Lower leg skin (tissue), 4 donors: Measurements from ENCODE around the gene NTRK3. TPM values are rescaled to one million over a fixed set of nuclear protein-coding genes. Genes with fewer than 3 reads are reported as not detected.

ENCODE experiments used
- DNase-seq, 2 donors: peaks; one replicate each; pipeline ENCODE4 v3.0.0-alpha.2; 2019; ENCODE audit warnings: low spot score in 2 of 2
- H3K4me3 ChIP-seq: fragments of 200-600 bp; sonication (generic); 2 replicates; pipeline ENCODE4 v1.5.1; 2017; ENCODE audit warnings: mild to moderate bottlenecking, low read depth; ENCODE audit not compliant: poor library complexity, severe bottlenecking
- CTCF ChIP-seq, 3 donors: fragments of 450-650 bp; IDR thresholded peaks; one replicate each; pipeline ENCODE4 v1.5.1; 2016; ENCODE audit warnings: antibody characterized with exemption in 3 of 3, mild to moderate bottlenecking in 3 of 3, moderate library complexity in 2 of 3
- POLR2A ChIP-seq, 2 donors: fragments of 450-650 bp; IDR thresholded peaks; one replicate each; pipeline ENCODE4 v1.6.1; 2016 to 2017; ENCODE audit warnings: antibody characterized with exemption in 2 of 2, mild to moderate bottlenecking in 1 of 2, moderate library complexity in 1 of 2
- WGBS, 2 donors: methylation state at CpG; one replicate each; pipeline ENCODE4 v1.1.5; 2018; 5-methylcytosine and 5-hydroxymethylcytosine counted together
- intact Hi-C: fragments of 100-400 bp; cut with DNase I; formaldehyde crosslinking; loops from one replicate; pipeline ENCODE4 v1.15.0; 2023; ENCODE audit warnings: low total_unique reads
- total RNA-seq, 4 donors: library from RNA; depleted of rRNA; stranded (reverse); fragments of >200 nt; gene quantifications; one replicate each; pipeline ENCODE4 v1.1.0, GENCODE V29; 2016

Gene NTRK3
- total RNA-seq, 4 donors from 2014 or later: 0.97 to 5.4 (median 4.4) TPM

GRCh38 chr15:87939848-87940457, 316.6 kb downstream of the NTRK3 start:
- no peak for TF ChIP-seq CTCF (IDR thresholded peaks at IDR 0.05)
- no peak for TF ChIP-seq POLR2A (IDR thresholded peaks at IDR 0.05)
- 11 to 18% methylated on average over 2 of the region's 2 CpGs for WGBS, 2 donors
- intact Hi-C loops: no loop called here

GRCh38 chr15:87938031-87938430, 318.5 kb downstream of the NTRK3 start:
- 94 to 100% methylated on average over 1 of the region's 1 CpG for WGBS, 2 donors
- no peak for DNase-seq
- no peak overlapping the region for H3K4me3 ChIP-seq
- TF ChIP-seq CTCF (IDR thresholded peaks at IDR 0.05): no peak
- TF ChIP-seq POLR2A (IDR thresholded peaks at IDR 0.05): no peak
- intact Hi-C loops: no loop called here

More at GRCh38 chr15:87939848-87940457, 316.6 kb downstream of the NTRK3 start:
- DNase-seq: no peak
- no peak overlapping the region for H3K4me3 ChIP-seq

GRCh38 chr15:87935583-87935982, 321.0 kb downstream of the NTRK3 start:
- DNase-seq: no peak

GRCh38 chr15:87931584-87931983, 325.0 kb downstream of the NTRK3 start:
- no peak for DNase-seq
- intact Hi-C loops: no loop called here
- H3K4me3 ChIP-seq: no peak overlapping the region
- WGBS, 2 donors: 89 to 98% methylated on average over 2 of the region's 2 CpGs
- TF ChIP-seq POLR2A (IDR thresholded peaks at IDR 0.05) (no peak), CTCF (IDR thresholded peaks at IDR 0.05) (no peak)

More at GRCh38 chr15:87935583-87935982, 321.0 kb downstream of the NTRK3 start:
- TF ChIP-seq POLR2A (IDR thresholded peaks at IDR 0.05): no peak
- no peak for TF ChIP-seq CTCF (IDR thresholded peaks at IDR 0.05)
- WGBS, 2 donors: 30 to 50% methylated on average over 2 of the region's 2 CpGs
- intact Hi-C loops: no loop called here
- H3K4me3 ChIP-seq: no peak overlapping the region

DNA sequence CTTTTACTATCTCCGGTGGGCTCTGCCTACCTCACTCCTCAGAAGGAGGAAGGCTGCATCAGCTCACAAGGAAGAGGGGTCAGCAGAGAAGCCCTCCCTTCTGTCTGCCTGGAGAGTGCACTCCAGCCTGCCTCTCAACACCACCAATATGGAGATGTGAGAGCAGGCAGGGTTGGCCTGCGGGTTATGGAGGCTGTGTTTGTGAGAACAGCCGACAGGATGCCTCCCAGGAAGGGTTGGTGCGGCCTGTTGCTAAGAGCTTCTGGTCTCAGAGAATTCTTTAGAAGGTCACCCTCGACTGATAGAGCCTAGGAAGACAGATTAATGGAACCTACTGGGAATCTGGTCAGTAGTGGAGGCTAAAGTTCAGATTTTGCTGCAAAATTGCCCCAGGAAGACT, 326.1 kb downstream of the NTRK3 start:
- intact Hi-C loops: no loop called here
- WGBS, 2 donors: 85 to 86% methylated on average over 5 of the region's 5 CpGs
- H3K4me3 ChIP-seq: no peak overlapping the region
- no peak for TF ChIP-seq POLR2A (IDR thresholded peaks at IDR 0.05)
- TF ChIP-seq CTCF (IDR thresholded peaks at IDR 0.05): no peak
- DNase-seq: peak in 1 of 2 donors; percentile 46

GRCh38 chr15:87929841-87930240, 326.7 kb downstream of the NTRK3 start:
- H3K4me3 ChIP-seq: no peak overlapping the region
- intact Hi-C loops: no loop called here
- no peak for TF ChIP-seq CTCF (IDR thresholded peaks at IDR 0.05)
- TF ChIP-seq POLR2A (IDR thresholded peaks at IDR 0.05): no peak
- 93 to 95% methylated on average over 2 of the region's 2 CpGs for WGBS, 2 donors
- DNase-seq: peak in 1 of 2 donors; percentile 36
